PFSK-1 (cell line): ENCODE measurements around the gene CHRM2.

Experiments
- FOXP2 ChIP-seq: optimal IDR thresholded peaks from 2 replicates; pipeline ENCODE3; 2011; ENCODE audit warnings: borderline replicate concordance, control low read depth, inconsistent platforms; ENCODE audit not compliant: insufficient read depth; ENCODE audit errors: extremely low read length, extremely low read depth
- POLR2AphosphoS5 ChIP-seq: IDR thresholded peaks from 2 replicates; pipeline ENCODE4 v1.6.1; 2012; ENCODE audit warnings: low read depth, mild to moderate bottlenecking, control low read depth, low read length, moderate library complexity
- REST ChIP-seq, 2 experiments: IDR thresholded peaks; 2 replicates each; pipeline versions ENCODE4 v1.6.1 to v1.8.0; 2011 to 2012; ENCODE audit warnings: low read depth in 2 of 2, low read length in 2 of 2, control low read depth in 1 of 2, inconsistent platforms in 1 of 2, mild to moderate bottlenecking in 1 of 2, moderate library complexity in 1 of 2; ENCODE audit not compliant: insufficient read depth in 1 of 2
- SIN3A ChIP-seq: IDR thresholded peaks from 2 replicates; pipeline ENCODE4 v1.6.1; 2012; ENCODE audit warnings: mild to moderate bottlenecking, low read length, moderate library complexity, borderline replicate concordance; ENCODE audit not compliant: insufficient read depth
- TAF1 ChIP-seq: IDR thresholded peaks from 2 replicates; pipeline ENCODE4 v1.6.1; 2012; ENCODE audit warnings: low read length, control low read depth, borderline replicate concordance; ENCODE audit not compliant: insufficient read depth

CHRM2 gene

DNA sequence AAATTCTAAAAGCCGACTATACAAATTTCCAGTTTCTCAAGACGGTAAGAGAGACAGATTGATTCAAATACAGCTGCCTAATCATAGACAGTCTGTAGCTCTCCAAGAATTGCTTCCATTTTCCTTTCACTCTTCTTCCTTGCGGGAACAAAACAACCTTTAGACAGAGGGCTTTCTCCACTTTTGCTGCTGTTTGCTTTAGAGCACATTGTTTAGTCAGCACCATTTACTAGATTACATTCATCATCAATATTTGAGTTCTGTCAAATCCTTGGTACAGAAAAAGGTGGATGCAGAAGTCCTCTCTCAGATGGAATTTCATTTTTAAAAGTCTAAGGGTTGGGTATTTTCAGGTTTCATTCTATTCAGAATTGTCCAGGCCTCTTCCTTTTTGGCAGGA is 137.4 kb downstream of the CHRM2 start:
- TF ChIP-seq POLR2AphosphoS5 = no peak
- TF ChIP-seq REST (IDR thresholded peaks at IDR 0.05; ENCODE audit: insufficient read depth in 1 of 2, low read depth in 2 of 2, low read length in 2 of 2) = no peak
- no peak for TF ChIP-seq SIN3A
- no peak for TF ChIP-seq TAF1
- no peak for TF ChIP-seq FOXP2

GRCh38 chr7:137006293-137006692 is 137.8 kb downstream of the CHRM2 start:
- TF ChIP-seq TAF1 (no peak), REST (IDR thresholded peaks at IDR 0.05; ENCODE audit: insufficient read depth in 1 of 2, low read depth in 2 of 2, low read length in 2 of 2) (no peak), POLR2AphosphoS5 (no peak), FOXP2 (no peak)

- TF ChIP-seq SIN3A (no peak), POLR2AphosphoS5 (no peak), FOXP2 (no peak), REST (IDR thresholded peaks at IDR 0.05; ENCODE audit: insufficient read depth in 1 of 2, low read depth in 2 of 2, low read length in 2 of 2) (no peak), TAF1 (no peak)
Measured at GRCh38 chr7:137007001-137007694, 138.7 kb downstream of the CHRM2 start.

GRCh38 chr7:137009404-137009803 is 141.0 kb downstream of the CHRM2 start:
- TF ChIP-seq REST (IDR thresholded peaks at IDR 0.05; ENCODE audit: insufficient read depth in 1 of 2, low read depth in 2 of 2, low read length in 2 of 2) = no peak
- TF ChIP-seq POLR2AphosphoS5 = no peak
- TF ChIP-seq SIN3A = no peak
- TF ChIP-seq TAF1 = no peak
- no peak for TF ChIP-seq FOXP2
